UCSD-AML1 (cell line): ENCODE data around the gene SLC25A46.
A peak's percentile ranks its signal among the peaks of the same experiment; 100 is the strongest.
"Not testable (repeated sequence)": the region's sequence is repeated elsewhere in the genome, so short reads cannot be mapped to it uniquely, and the experiment has no call there.

Source experiments
- DNase-seq: peaks from one replicate; lab custom pipeline; 2025; ENCODE audit not compliant: unreplicated experiment; lab: John Stamatoyannopoulos, UW

Gene SLC25A46

DNA sequence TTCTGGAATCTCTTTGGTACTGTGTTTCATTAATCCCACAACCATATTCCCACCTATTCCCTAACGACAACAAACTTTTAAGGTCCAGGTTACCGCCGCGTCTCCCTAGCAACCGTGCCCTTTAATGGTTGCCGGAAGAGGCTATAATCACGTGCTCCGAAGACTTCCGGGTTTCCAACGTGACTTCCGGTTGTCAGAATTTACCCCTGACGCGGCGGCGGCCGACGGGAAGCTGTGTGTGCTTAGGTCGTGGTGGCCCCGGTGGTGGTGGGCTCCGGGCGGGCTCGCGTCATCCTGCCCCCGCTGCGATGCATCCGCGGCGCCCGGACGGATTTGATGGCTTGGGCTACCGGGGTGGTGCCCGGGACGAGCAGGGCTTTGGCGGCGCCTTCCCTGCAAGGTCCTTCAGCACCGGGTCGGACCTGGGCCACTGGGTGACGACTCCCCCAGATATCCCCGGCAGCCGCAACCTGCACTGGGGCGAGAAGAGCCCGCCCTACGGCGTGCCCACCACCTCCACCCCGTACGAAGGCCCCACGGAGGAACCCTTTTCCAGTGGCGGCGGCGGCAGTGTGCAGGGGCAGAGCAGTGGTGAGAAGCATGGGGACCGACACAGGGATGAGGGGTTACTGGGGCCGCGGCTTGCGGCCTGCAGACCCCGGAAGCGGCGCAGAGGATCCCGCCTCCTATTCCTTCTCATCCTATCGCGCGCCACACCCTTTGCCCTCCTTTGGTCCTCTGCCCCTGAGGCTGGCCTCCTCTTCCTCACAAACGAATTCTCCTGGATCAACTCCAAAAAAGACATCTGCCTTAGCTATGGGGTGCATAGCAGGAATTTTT lies at the start of gene SLC25A46:
SLC25A46 (plus strand) TSS at position 196 of the 840 bp plus-strand sequence; CDS start at position 309, 113 bp downstream.
- DNase-seq = peak; percentile 86

DNA sequence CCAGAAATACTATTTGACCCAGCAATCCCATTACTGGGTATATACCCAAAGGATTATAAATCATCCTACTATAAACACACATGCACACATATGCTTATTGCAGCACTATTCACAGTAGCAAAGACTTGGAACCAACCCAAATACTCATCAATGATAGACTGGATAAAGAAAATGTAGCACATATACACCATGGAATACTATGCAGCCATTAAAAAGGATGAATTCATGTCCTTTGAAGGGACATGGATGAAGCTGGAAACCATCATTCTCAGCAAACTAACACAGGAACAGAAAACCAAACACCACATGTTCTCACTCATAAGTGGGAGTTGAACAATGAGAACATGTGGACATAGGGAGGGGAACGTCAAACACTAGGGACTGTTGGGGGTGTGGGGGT lies 48.2 kb upstream of the SLC25A46 start:
- not testable (repeated sequence) for DNase-seq

DNA sequence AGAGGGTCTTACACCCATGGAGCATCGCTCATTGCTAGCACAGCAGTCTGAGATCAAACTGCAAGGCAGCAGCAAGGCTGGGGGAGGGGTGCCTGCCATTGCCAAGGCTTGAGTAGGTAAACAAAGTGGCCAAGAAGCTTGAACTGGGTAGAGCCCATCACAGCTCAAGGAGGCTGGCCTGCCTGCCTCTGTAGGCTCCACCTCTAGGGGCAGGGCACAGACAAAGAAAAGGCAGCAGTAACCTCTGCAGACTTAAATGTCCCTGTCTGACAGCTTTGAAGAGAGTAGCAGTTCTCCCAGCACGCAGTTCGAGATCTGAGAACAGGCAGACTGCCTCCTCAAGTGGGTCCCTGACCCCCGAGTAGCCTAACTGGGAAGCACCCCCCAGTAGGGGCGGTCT lies 46.1 kb upstream of the SLC25A46 start:
- not testable (repeated sequence) for DNase-seq

DNA sequence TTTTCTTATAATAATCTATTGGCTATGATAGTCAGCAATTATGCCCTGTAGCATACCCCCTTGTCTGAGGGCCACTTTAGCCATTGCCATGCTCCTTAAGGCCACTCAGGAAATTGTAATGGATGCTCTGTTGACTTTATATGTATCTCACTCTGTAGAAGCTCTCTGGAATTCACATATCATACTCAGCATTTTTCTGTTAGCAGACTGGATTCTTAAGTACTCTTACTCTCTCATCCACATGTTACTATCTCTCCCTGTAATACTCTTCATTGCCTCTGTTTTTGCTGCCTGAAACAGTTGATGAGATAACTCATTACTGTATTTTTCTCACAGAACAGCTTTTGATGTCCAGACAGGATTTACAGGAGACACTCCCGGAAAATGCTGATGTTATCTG lies 36.5 kb upstream of the SLC25A46 start:
- DNase-seq = no peak

DNA sequence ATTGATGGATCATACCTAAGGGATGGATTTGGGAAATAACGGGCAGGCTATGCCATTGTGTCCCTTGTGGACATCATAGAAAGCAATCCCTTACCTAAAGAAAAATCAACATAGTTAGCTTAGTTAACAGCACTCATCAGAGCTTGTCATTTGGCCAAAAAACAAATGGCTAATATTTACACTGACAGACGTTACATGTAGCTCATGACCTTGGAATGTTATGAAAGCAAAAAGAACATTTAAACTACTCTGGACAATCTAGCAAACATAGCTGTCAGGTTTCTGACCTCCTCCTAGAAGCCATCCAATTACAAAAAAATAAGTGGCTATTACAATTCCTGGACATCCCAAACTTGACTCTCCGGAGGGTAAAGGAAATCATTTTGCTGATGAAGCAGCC lies 36.1 kb upstream of the SLC25A46 start:
- no peak for DNase-seq

DNA sequence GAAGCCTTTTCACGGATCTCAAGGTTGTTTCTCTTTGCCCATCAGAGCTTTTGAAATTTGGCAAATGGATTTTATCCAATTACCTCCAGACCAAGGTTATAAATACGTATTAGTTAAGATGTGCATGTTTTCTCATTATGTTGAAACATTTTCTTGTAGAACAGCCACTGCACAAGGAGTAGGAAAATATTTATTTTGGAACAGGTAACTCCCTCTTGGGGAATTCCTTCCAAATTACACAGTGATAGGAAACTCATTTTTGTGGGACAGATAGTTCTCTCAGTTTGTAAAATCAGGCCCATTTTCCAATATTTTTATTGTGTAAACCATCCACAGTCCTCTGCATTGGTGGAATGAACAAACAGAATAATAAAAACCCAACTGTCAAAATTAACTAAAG lies 35.3 kb upstream of the SLC25A46 start:
- no peak for DNase-seq

DNA sequence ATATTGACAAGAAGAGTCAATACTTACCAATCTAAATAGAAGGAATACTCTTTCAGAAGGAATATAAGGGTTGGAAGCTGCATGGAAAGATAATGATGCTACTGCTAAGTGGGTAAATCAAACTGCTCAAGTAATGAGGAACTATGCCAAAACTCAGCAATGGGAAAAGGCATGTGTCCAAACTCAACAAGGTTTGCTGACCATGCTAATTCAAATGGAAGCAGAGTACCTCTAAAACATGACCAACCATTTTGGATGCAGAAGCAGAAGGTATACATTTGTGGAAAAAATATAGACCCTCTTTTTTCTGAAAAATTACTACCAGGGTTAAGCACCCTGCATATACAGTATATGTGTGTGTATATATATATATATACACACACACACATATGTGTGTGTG lies 33.5 kb upstream of the SLC25A46 start:
- DNase-seq = no peak

DNA sequence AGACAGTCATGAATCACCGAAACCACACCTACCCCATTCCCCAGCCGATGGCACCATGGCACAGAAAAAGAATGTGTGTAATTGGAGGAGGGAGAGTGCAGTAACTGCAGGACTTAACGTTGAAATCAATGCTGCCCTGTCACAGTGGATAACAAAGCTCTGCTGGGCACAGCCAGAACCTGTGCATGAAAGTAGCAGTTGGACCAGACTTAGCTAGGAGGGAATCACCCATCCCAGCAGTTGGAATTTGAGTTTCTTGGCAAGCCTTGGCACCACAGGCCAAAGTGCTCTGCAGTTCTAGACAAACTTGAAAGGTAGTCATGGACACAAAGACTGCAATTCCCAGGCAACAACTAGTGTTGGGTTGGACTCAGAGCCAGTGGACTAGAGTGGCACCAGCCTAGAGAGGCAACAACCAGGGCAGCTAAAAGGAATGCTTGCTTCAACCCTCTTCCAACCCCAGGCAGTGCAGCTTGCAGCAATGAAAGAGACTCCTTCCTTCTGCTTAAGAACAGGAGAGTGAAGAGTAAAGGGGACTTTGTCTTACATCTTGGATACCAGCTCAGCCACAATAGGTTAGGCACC lies 31.5 kb upstream of the SLC25A46 start:
- no peak for DNase-seq

DNA sequence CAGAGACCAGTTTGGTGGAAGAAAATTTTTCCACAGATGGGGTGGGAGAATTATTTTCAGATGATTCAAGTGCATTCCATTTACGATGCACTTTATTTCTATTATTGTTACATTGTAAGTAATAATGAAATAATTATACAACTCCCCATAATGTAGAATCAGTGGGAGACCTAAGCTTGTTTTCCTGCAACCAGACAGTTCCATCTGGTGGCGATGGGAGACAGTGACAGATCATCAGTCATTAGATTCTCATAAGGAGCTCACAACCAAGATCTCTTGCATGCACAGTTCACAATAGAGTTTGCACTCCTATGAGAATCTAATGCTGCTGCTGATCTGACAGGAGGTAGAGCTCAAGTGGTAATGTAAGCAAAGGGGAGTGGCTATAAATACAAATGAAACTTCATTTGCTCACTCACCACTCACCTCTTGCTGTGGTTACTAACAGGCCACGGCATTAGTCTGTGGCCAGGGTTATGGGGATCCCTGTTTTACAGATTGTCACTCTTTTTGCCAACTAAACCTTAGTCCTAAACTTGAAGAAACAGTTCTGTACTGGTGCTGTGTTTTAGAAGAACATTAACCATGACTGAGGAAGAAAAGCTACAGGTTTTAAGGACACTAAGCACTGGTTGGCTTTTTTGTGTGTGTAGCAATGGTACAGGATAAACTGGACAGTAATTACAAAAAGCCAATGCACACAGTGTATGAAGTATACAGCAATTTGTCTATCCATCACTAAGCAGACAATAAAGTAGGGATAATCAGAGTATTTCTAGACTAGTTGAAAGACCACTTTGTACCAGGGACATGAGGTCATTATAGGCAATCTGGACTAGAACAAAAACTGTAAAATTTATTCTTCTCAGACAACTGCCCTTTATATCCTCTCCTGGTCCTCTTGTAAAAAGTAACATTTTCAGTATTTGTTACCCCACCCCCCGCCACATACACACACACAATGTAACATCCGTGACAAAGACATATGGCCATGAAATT lies 22.3 kb upstream of the SLC25A46 start:
- no peak for DNase-seq

DNA sequence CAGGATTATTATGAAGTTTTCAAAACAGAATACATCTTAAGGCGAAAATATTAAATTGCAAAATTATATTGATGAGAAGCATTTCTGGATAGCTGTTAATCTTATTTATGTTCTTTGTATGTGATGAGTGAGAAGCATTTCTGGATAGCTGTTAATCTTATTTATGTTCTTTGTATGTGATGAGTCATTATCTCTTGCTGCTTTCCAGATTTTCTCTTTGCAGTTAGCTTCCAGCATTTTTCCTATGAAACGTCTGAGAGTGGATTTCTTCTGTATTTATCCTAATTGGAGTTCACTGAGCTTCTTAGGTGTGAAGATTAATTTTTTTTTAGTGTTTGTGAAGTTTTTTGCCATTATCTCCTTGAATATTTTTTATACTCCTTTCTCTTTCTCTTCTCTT lies 20.5 kb upstream of the SLC25A46 start:
- DNase-seq = no peak

DNA sequence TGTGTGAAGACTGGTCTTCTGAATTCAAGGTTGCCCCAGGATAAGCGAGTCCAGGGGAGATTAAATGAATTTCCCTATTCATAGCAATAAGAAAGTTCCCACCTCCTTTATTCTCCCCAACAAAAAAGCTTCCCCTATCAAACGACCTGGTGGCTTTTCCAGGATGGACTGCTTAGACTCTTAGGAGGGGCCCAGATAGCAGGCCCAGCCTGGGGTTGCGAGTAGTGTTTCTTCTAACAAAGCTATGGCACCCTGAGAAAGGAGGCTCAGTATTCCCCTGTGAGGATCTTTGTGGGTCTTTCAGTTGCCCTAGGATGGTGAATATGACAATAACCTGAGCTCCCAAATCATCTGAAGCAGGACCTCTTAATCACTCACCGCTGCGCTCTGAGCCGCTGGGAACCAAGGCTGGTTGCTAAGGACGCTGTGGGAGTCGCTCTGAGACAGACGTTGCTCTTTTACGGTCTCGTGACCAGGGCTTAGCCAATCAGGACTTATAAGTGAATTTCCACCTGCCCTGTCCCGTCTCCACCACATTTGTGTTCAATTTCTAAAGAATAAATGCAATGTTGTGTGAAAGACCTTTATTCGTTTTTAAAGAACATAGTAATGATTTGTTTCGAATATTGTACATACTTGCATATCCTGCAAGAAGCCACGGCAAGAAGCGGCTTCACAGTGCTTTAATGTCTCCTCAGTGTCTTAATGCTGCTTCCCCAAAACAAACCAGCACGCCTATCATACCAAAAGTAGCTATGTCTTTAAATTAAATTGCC lies 12.4 kb upstream of the SLC25A46 start, which contains the start of gene TMEM232:
TMEM232 (minus strand) TSS at position 423 of the 776 bp plus-strand sequence. CDS start 59,319 bp downstream, outside the sequence.
- peak; percentile 27 for DNase-seq

DNA sequence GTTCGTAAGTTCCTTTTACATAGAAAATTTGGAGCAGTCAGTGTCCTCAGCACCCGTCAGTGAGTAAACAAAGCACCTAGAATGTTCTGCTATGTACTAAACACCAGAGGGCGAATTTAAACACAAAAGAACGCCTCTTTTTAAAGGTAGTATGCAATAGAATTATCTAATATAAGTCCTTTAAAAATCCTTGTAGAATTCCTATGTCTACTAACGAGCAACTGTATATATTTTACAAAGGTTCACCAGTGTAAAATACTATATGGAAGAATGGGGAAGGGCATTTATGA lies 11.8 kb upstream of the SLC25A46 start:
- no peak for DNase-seq

DNA sequence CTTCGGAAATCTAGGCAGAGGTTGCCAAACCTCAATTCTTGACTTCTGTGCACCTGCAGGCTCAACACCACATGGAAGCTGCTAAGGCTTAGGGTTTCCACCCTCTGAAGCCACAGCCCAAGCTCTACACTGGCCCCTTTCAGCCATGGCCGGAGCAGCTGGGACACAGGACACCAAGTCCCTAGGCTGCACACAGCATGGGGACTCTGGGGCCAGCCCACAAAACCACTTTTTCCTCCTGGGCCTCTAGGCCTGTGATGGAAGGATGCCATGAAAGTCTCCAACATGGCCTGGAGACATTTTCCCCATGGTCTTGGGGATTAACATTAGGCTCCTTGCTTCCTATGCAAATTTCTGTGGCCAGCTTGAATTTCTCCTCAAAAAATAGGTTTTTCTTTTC lies 7.3 kb upstream of the SLC25A46 start:
- not testable (repeated sequence) for DNase-seq

DNA sequence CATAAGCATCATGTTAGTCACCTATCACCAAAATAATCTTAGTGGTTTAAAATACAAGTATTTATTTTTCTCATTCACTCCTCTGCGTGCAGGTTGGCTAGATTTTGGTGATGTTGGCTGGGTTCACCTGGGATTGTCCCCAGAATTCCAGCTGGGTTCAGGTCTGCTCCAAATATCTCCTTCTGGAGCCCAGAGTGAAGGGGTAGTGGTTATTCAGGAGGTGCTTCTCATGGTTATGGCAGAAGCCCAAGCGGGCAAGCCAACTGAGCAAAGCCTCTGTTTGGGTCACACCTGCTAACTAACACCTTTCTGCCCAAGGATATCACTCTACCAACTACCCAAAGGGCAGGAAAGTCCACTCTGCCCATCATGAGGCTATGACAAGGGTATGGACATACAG lies 4.7 kb upstream of the SLC25A46 start:
- no peak for DNase-seq

DNA sequence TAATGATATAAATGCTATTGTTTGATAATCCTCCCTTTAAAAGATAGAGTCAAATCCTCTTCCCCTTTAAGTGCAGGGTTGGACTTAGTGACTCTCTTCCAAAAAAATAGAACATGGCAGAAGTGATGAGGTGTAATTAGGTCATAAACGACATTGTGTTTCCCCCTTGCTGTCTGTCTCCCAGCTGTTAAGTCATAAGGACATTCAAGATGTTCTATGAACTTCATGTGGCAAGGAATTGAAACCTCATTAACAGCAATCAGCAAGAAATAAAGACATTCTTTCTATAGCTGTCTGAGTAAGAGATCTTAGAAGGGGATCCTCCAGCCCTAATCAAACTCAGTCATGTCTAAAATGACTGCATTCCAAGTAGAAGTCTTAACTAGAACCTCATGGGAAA lies 3.3 kb upstream of the SLC25A46 start:
- no peak for DNase-seq

DNA sequence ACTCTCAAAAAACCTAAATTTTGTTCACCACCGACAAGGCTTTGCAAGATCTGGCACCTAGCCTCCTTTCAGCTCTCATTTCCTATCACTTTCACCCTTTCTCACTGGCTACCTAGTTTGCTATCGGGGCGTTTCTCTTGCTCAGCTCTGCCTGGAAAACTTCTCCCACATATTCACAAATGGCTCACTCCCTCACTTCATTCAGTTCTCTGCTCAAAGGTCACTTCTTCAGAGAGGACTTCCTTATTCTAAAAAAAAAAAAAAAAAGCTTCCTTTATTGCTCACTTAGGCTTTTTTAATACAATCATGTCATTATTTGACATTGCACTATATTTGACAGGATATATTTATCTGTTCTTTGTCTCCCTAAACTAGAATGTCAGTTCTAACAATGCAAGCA lies 2.1 kb upstream of the SLC25A46 start:
- no peak for DNase-seq

DNA sequence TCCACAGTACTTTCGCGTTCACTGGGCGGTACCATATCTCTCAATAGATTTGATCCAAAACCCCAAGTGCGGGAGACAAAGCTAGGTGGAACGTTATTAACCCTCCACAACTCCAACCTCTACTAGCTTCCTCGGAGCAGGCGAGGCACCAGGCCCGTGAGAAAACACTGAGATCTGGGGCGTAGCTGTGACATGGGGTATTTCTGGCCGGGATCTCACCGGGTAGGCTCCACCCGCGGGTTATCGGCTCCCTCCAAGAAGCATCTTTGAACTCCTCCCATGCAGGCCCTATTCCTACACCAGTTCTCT lies 350 bp upstream of the SLC25A46 start:
- DNase-seq = no peak

DNA sequence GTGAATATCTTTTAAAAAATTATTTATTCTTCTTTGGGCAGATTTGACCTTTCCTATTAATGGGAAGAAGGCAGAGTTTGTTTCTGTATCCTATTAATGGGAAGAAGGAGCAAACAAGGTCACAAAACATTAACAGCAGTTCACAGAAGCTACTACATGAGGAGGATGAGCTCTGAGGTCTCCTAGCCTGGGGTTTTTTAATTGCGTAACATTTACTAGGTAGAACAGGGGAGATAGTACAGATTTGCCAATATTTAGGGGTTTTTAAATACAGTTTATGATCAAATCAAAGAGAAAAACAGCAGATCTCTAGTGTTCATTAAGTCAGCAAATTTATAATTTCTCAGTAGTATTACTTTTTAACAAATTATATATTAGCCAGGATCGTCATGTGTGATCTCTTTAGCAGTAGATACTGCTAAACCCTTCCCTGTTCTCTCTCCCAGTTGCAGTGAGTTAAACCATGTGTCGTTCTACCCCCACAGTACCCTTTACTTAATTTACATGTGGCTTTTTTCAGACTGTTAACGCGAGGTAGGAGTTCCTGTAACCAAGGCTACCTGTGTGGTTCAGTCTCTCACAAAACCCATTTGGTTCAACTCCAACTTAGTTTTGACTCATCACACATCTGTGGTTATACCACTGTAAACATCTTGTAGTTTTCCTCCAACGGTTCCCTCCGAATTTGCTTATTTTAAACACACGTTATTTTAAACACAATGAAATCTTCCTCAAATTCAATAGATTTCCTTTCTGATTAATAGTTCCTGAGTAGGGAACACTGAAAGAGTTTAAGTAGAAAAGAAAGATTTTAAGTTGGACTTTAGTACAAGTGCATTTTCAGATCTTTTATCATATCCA lies 13.3 kb downstream of the SLC25A46 start:
- no peak for DNase-seq

DNA sequence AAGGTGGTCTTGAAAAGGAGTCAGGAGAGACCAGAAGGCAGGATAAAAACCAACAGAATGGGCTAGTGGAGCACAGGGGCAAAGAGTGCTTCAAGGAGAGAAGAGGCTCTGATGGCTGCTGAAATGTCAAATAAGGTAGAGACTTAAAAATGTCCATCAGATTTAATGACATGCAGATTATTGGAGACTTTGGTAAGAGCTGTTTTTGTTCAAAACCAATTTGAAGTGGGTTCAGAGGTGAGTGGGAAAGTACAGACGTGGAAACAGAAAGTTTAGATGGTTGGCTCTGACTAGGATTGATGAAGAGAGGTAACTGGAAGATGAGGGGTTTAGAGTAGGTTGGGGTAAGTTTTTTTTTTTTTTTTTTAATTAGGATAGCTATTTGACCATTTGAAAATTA lies 14.1 kb downstream of the SLC25A46 start:
- DNase-seq = no peak

DNA sequence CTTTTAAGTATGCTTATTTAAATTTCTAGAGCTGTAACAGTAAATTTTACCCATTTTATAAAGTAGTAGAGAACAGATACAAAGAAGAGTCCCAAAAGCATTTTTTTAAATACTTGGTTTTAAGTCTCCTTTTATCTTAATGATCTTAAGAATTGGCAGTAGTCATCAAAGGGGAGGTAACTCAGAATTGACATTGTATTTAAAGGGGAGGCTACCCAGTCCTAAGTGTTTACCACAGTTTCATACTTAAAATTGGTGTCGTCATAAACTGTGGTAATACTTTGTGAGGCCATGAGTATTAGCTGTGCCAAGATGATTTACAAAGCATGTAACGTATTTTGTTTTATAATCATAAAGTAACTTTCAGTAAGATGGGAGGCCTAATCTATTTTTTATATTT lies 14.8 kb downstream of the SLC25A46 start:
- no peak for DNase-seq
